ENCODE measurements around the gene C1GALT1. TPM values are rescaled to one million over a fixed set of nuclear protein-coding genes. Genes with fewer than 3 reads are reported as not detected.

C1GALT1 gene
- total RNA-seq, 1 experiment from 2014 or later: 81.5 TPM

- H3K4me1 Mint-ChIP-seq: peaks cover 8 to 21% of the 10 kb centered on the region in 2 experiments; a peak in 3 of 4 replicates
- TF ChIP-seq, protein P1, sequence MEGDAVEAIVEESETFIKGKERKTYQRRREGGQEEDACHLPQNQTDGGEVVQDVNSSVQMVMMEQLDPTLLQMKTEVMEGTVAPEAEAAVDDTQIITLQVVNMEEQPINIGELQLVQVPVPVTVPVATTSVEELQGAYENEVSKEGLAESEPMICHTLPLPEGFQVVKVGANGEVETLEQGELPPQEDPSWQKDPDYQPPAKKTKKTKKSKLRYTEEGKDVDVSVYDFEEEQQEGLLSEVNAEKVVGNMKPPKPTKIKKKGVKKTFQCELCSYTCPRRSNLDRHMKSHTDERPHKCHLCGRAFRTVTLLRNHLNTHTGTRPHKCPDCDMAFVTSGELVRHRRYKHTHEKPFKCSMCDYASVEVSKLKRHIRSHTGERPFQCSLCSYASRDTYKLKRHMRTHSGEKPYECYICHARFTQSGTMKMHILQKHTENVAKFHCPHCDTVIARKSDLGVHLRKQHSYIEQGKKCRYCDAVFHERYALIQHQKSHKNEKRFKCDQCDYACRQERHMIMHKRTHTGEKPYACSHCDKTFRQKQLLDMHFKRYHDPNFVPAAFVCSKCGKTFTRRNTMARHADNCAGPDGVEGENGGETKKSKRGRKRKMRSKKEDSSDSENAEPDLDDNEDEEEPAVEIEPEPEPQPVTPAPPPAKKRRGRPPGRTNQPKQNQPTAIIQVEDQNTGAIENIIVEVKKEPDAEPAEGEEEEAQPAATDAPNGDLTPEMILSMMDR (conservative IDR thresholded peaks at IDR 0.05): no peak
Measured at GRCh38 chr7:7292085-7292484, 109.7 kb downstream of the C1GALT1 start.

More at GRCh38 chr7:7292085-7292484, 109.7 kb downstream of the C1GALT1 start:
- DNase-seq: no peak
- Histone ChIP-seq H2BK120ac (ENCODE audit: low read depth, low read length, poor library complexity, severe bottlenecking) (no peak overlapping the region), H4K8ac (replicated peaks; ENCODE audit: insufficient read length, low read depth, low read length) (no peak overlapping the region), H4K91ac (ENCODE audit: insufficient read length, low read depth, low read length) (no peak overlapping the region), H2AK5ac (ENCODE audit: insufficient read length, low read length) (no peak overlapping the region), H3K4me2 (ENCODE audit: insufficient read depth, insufficient read length, low read length) (no peak overlapping the region), H2AFZ (ENCODE audit: low read length) (no peak overlapping the region), H3K27me3 (ENCODE audit: insufficient read depth, low read length) (no peaks in the 10 kb centered on the region), H3K79me2 (ENCODE audit: insufficient read depth, low read length) (no peaks in the 10 kb centered on the region), H3K23ac (ENCODE audit: insufficient read length, low read depth, low read length) (no peak overlapping the region), H4K5ac (ENCODE audit: insufficient read length, low read depth, low read length) (no peak overlapping the region), H2BK15ac (ENCODE audit: low read depth, low read length) (no peak overlapping the region), H3K14ac (ENCODE audit: insufficient read depth, low read length) (no peak overlapping the region), H3K18ac (ENCODE audit: insufficient read length, low read depth, low read length) (no peak overlapping the region), H3K4ac (ENCODE audit: low read depth, low read length) (no peak overlapping the region), H2BK20ac (ENCODE audit: low read depth, low read length, poor library complexity, severe bottlenecking) (no peak overlapping the region), H3T11ph (ENCODE audit: low read length) (no peak overlapping the region), H2BK5ac (ENCODE audit: insufficient read length, low read length) (no peak overlapping the region), H3K79me1 (ENCODE audit: insufficient read depth, low read depth, low read length, poor library complexity, severe bottlenecking) (no peaks in the 10 kb centered on the region), H3K27ac (ENCODE audit: insufficient read length, low read depth, low read length) (no peak overlapping the region), H3K56ac (ENCODE audit: insufficient read length, low read depth, low read length) (no peak overlapping the region), H3K9ac (ENCODE audit: extremely low read depth, insufficient read length, low read length) (no peak overlapping the region), H4K20me1 (ENCODE audit: control insufficient read depth, insufficient read depth, insufficient read length) (no peaks in the 10 kb centered on the region), H3K4me1 (ENCODE audit: insufficient read depth, low read length) (no peaks in the 10 kb centered on the region; the same call in 1 of the 2 replicates), H3K23me2 (ENCODE audit: insufficient read length, low read depth, low read length, poor library complexity, severe bottlenecking) (no peaks in the 10 kb centered on the region), H3K9me3 (ENCODE audit: control insufficient read depth, low read depth, low read length) (no peaks in the 10 kb centered on the region), H2BK12ac (ENCODE audit: insufficient read length, low read depth, low read length) (no peak overlapping the region)
- H3K36me3 Mint-ChIP-seq (ENCODE audit: insufficient read depth in 1 of 3, low read depth in 3 of 3): no peaks in the 10 kb centered on the region; a peak in 1 of 7 replicates
- H3K27me3 Mint-ChIP-seq (ENCODE audit: low read depth): no peaks in the 10 kb centered on the region
- H3K27ac Mint-ChIP-seq: no peak overlapping the region
- H3K9me3 Mint-ChIP-seq: peaks cover 0 to 2% of the 10 kb centered on the region in 2 experiments; a peak in 1 of 5 replicates
- no CpG with 5 or more reads among the region's 4 CpGs for WGBS (ENCODE audit: extremely low coverage, insufficient read length, low lambda C conversion rate)
- no peak overlapping the region for H3K4me3 Mint-ChIP-seq
